ENCODE results near the gene IPO7. TPM values are rescaled to one million over a fixed set of nuclear protein-coding genes. Genes with fewer than 3 reads are reported as not detected.
A peak's percentile ranks its signal among the peaks of the same experiment; 100 is the strongest.

The IPO7 gene
- total and polyA plus RNA-seq, 2 of the 13 experiments (the other 11 are each of a cell fraction or from before 2014, with no cell fraction given), result 59.4 to 98.4 TPM

- TF ChIP-seq GZF1 (CRISPR knock-in tag; IDR thresholded peaks at IDR 0.05) (no peak), ZNF816 (CRISPR knock-in tag; IDR thresholded peaks at IDR 0.05; ENCODE audit: borderline replicate concordance) (peak; percentile 15; the same call in 1 of the 2 replicates), FOXC1 (CRISPR knock-in tag; IDR thresholded peaks at IDR 0.05; ENCODE audit: borderline replicate concordance) (peak; percentile 78; the same call in 1 of the 2 replicates), ZKSCAN5 (CRISPR knock-in tag; IDR thresholded peaks at IDR 0.05) (no peak), CBX5 (CRISPR knock-in tag; IDR thresholded peaks at IDR 0.05; ENCODE audit: borderline replicate concordance) (peak; percentile 26; the same call in 1 of the 2 replicates), ZNF407 (CRISPR knock-in tag; IDR thresholded peaks at IDR 0.05; ENCODE audit: not compliant biosample characterization) (no peak), ZXDC (CRISPR knock-in tag; IDR thresholded peaks at IDR 0.05) (no peak), ZKSCAN1 (IDR thresholded peaks at IDR 0.05; ENCODE audit: low read length) (no peak), GMEB2 (CRISPR knock-in tag; IDR thresholded peaks at IDR 0.05; ENCODE audit: low read depth) (0 out of 2 replicates have a peak, but pooled peaks have one; percentile 22), ZNF160 (CRISPR knock-in tag; IDR thresholded peaks at IDR 0.05) (0 out of 2 replicates have a peak, but pooled peaks have one; percentile 18), GLMP (CRISPR knock-in tag; IDR thresholded peaks at IDR 0.05; ENCODE audit: borderline replicate concordance) (no peak), ZNF615 (CRISPR knock-in tag; IDR thresholded peaks at IDR 0.05; ENCODE audit: borderline replicate concordance) (no peak; the same call in 1 of the 2 replicates), ERF (CRISPR knock-in tag; IDR thresholded peaks at IDR 0.05) (no peak; the same call in 1 of the 2 replicates), NKX3-1 (CRISPR knock-in tag; IDR thresholded peaks at IDR 0.05) (no peak)
Measured at GRCh38 chr11:9460322-9461062, 76.0 kb downstream of the IPO7 start, which contains the start of gene ZNF143 (continued).

Measured in HepG2 (cell line).